Colonic mucosa (tissue), 4 donors: ENCODE measurements around the gene RHOD. TPM values are rescaled to one million over a fixed set of nuclear protein-coding genes. Genes with fewer than 3 reads are reported as not detected.
A peak's percentile ranks its signal among the peaks of the same experiment; 100 is the strongest.

Experiments used
- DNase-seq: peaks from one replicate; pipeline ENCODE4 v3.0.0-alpha.2; 2020
- H3K27ac ChIP-seq: fragments of 200-600 bp; one replicate; pipeline ENCODE4 v1.8.0; 2021
- H3K27me3 ChIP-seq: fragments of 200-600 bp; one replicate; pipeline ENCODE4 v1.8.0; 2021
- H3K36me3 ChIP-seq: fragments of 200-600 bp; one replicate; pipeline ENCODE4 v1.8.0; 2021
- H3K4me1 ChIP-seq: fragments of 200-600 bp; one replicate; pipeline ENCODE4 v1.8.0; 2021; ENCODE audit warnings: mild to moderate bottlenecking
- H3K4me3 ChIP-seq: fragments of 200-600 bp; one replicate; pipeline ENCODE4 v1.8.0; 2021
- H3K9ac ChIP-seq, 2 donors: one replicate each; pipeline ENCODE4 v1.7.0; 2013; ENCODE audit warnings: control low read depth in 2 of 2, low read depth in 2 of 2, low read length in 2 of 2
- H3K9me3 ChIP-seq: fragments of 200-600 bp; one replicate; pipeline ENCODE4 v1.8.0; 2021
- intact Hi-C: fragments of 100-400 bp; cut with DNase I; formaldehyde crosslinking; loops from one replicate; pipeline ENCODE4 v1.14.1; 2022
- total RNA-seq, 2 donors: library from RNA; stranded (reverse); fragmentation: NEBNext Ultra II Directional in 1 of 2; extraction: Animal tissue kit (Norgen Biotek cat#: 25700) in 1 of 2; gene quantifications; one replicate each; pipeline ENCODE4 v1.2.1, GENCODE V29; 2021
- TF ChIP-seq, protein P1 (sequence below): fragments of 200-600 bp; IDR thresholded peaks from one replicate; pipeline ENCODE4 v1.8.0; 2022; ENCODE audit warnings: antibody characterized with exemption, mild to moderate bottlenecking
- donor health status: healthy.
- donor health status: DM: no; HTN: no; CAD: no.
- donor health status: DM: no; HTN: no; CAD: no.

Gene RHOD
- total RNA-seq, 2 donors from 2014 or later: 8.5 to 11.2 TPM

DNA sequence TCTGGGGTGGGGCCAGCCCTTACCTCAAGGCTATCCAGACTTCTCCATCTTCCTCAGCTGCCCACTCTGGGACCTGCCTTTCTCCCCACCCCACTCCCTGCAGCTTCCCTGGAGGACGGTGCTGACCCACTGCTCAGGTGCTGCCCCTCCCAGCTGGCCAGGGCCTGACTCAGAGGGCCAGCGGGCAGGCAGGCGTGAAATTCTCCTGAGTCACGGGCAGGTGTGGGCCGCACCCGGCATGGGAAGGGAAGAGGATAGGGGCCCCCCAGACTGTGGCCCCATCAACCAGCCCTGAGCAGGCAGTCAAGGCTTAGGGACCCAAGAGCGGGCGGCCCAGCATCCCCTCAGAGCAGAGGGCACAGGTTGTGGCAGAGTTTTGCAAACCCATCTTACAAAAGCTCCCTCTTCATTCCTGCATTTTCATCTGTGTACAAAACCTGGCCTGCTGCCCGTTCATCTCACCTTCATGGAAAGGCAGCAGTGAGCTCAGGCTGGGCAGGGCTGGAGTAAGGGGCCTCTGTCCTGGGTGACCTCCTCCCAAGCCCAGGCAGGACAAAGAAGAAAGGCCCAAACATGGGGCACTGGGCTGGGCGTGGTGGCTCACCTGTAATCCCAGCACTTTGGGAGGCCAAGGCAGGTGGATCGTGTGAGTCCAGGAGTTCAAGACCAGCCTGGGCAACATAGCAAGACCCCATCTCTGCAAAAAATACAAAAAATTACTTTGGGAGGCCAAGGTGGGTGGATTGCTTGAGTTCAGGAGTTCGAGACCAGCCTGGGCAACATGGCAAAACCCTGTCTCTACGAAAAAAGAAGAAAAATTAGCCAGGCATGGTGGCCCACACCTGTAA, 6.1 kb downstream of the RHOD start:
- no peak overlapping the region for H3K27ac ChIP-seq

DNA sequence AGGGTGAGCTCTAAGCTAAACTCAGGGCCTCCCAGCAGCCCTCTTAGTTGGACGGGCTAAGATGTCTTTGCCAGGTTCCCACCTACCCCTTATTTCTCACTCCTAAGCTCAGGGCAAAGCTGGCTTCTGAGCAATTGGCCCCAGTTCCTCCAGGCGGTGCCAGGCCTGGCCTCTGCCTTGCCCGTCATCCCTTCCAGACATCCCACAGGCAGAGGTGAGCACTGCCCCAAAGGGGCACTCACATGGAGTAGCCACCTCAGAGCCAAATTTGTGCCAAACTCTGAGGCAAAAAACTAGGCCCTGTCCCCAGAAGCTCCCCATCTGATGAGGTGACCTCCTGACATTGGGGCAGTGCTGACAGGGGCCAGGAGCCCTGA, 9.7 kb downstream of the RHOD start:
- Histone ChIP-seq H3K36me3 (no peaks in the 10 kb centered on the region), H3K4me3 (no peak overlapping the region), H3K27ac (no peak overlapping the region), H3K4me1 (no peaks in the 10 kb centered on the region), H3K27me3 (no peaks in the 10 kb centered on the region), H3K9ac (no peak overlapping the region), H3K9me3 (no peaks in the 10 kb centered on the region)
- TF ChIP-seq, protein P1, sequence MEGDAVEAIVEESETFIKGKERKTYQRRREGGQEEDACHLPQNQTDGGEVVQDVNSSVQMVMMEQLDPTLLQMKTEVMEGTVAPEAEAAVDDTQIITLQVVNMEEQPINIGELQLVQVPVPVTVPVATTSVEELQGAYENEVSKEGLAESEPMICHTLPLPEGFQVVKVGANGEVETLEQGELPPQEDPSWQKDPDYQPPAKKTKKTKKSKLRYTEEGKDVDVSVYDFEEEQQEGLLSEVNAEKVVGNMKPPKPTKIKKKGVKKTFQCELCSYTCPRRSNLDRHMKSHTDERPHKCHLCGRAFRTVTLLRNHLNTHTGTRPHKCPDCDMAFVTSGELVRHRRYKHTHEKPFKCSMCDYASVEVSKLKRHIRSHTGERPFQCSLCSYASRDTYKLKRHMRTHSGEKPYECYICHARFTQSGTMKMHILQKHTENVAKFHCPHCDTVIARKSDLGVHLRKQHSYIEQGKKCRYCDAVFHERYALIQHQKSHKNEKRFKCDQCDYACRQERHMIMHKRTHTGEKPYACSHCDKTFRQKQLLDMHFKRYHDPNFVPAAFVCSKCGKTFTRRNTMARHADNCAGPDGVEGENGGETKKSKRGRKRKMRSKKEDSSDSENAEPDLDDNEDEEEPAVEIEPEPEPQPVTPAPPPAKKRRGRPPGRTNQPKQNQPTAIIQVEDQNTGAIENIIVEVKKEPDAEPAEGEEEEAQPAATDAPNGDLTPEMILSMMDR: no peak
- intact Hi-C loops: no loop called here
- no peak for DNase-seq

More for the DNA sequence above, 6.1 kb downstream of the RHOD start:
- Histone ChIP-seq H3K9ac (no peak overlapping the region), H3K9me3 (no peaks in the 10 kb centered on the region), H3K4me3 (no peak overlapping the region), H3K4me1 (no peaks in the 10 kb centered on the region), H3K36me3 (no peaks in the 10 kb centered on the region), H3K27me3 (no peaks in the 10 kb centered on the region)
- intact Hi-C loops: no loop called here
- TF ChIP-seq, protein P1: no peak
- no peak for DNase-seq

DNA sequence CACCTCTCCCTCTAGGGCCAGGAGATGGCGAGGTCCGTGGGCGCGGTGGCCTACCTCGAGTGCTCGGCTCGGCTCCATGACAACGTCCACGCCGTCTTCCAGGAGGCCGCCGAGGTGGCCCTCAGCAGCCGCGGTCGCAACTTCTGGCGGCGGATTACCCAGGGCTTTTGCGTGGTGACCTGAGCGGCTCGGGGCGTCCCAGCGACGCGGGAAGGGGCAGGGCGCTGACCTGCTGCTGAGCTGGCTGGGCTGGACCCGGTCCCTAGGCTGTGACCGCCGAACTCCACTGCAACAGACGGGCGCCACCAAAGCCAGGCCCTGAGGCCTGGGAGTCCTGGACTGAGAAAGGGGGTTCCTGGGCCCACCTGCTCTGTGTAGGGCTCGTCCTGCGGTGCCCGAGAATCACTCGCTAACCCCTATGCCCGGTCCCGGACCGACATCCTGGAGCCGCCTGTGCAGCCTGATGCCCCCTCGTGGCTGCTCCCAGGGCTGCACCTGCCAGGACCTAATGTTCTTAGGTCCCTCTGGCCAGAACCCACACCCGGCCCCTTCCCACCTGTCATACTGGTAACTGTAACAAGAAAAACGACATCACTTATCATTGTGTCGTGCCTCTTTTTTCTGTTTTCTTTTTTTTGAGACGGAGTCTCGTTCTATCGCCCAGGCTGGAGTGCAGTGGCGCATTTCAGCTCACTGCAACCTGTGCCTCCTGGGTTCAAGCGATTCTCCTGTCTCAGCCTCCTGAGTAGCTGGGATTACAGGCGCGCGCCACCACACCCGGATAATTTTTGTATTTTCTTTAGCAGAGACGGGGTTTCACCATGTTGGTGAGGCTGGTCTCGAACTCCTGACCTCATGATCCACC, 15.0 kb downstream of the RHOD start:
- TF ChIP-seq, protein P1: peak; percentile 93
- Histone ChIP-seq H3K9me3 (no peaks in the 10 kb centered on the region), H3K4me1 (no peaks in the 10 kb centered on the region), H3K4me3 (peak overlapping the region; percentile 18), H3K36me3 (no peaks in the 10 kb centered on the region), H3K27me3 (no peaks in the 10 kb centered on the region), H3K9ac (peak overlapping the region in 1 of 2 donors; percentile 50), H3K27ac (no peak overlapping the region)
- intact Hi-C loops: no loop called here
- DNase-seq: peak; percentile 88

DNA sequence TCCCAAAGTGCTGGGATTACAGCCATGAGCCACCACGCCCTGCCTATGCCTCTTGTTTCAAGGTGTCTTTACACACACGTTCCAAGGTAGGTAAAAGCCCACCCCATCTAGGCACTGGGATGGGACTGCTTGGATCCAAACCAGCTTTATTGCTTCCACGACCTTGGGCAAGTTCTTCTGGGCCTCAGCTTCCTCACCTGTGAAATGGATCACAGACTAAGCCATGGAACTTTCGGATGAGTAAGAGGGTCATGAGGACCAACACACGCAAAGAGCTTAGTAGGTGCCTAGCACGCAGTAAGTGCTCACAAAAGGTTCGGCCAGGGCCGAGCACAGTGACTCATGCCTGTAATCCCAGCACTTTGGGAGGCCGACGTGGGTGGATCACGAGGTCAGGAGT, 15.6 kb downstream of the RHOD start:
- intact Hi-C loops: no loop called here
- TF ChIP-seq, protein P1: no peak
- Histone ChIP-seq H3K9me3 (no peaks in the 10 kb centered on the region), H3K27ac (no peak overlapping the region), H3K9ac (no peak overlapping the region), H3K4me1 (no peaks in the 10 kb centered on the region), H3K4me3 (no peak overlapping the region), H3K36me3 (no peaks in the 10 kb centered on the region), H3K27me3 (no peaks in the 10 kb centered on the region)
- DNase-seq: no peak

DNA sequence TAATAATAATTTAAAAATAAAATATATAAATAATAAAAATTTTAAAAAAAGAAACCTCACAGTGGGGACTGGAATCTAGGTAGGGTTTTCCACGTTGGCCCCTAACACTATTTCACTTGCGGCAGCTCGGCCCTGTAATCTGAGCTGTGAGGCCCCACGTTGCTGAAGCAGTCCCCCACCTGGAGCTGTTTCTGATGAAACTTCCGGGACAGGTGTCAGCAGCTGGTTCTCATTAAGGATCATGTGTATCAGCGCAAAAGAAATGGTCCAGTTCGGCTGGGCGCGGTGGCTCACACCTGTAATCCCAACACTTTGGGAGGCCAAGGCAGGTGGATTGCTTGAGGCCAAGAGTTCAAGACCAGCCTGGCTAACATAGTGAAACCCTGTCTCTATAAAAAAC, 17.3 kb downstream of the RHOD start:
- Histone ChIP-seq H3K36me3 (no peaks in the 10 kb centered on the region), H3K27me3 (no peaks in the 10 kb centered on the region), H3K9ac (no peak overlapping the region), H3K9me3 (no peaks in the 10 kb centered on the region), H3K4me3 (no peak overlapping the region), H3K4me1 (no peaks in the 10 kb centered on the region), H3K27ac (no peak overlapping the region)
- no peak for DNase-seq
- intact Hi-C loops: no loop called here
- TF ChIP-seq, protein P1: no peak
